Endothelial cell of umbilical vein (primary cell): ENCODE results near the gene SLC5A3. TPM values are rescaled to one million over a fixed set of nuclear protein-coding genes. Genes with fewer than 3 reads are reported as not detected.

Experiments used
- BruUV-seq: library from RNA; stranded (reverse); fragments of 400-500 nt; replicated peaks from 2 replicates; lab custom pipeline; 2021; lab: Mats Ljungman, UMichigan
- CTCF ChIA-PET: fragments of 300-600, 350-600 bp; sonication (Branson Sonifier 250); formaldehyde crosslinking; loops from one replicate; lab custom pipeline; 2021; ENCODE audit warnings: antibody characterized with exemption, inconsistent platforms; lab: Charles Lee
- POLR2A ChIA-PET: fragments of 300-600, 350-600 bp; sonication (Branson Sonifier 250); formaldehyde crosslinking; loops from one replicate; lab custom pipeline; 2021; ENCODE audit warnings: antibody characterized with exemption, inconsistent platforms; lab: Charles Lee
- DNase-seq: peaks from one replicate; pipeline ENCODE4 v3.0.0-alpha.2; 2011; ENCODE audit warnings: low read depth, low spot score
- FAIRE-seq: peaks from 2 replicates; lab custom pipeline; 2011; peaks lifted over from hg19 to GRCh38; lab: Jason Lieb, UNC
- H2AFZ ChIP-seq: 2 replicates; pipeline ENCODE4 v1.6.0; 2012; ENCODE audit warnings: low read depth, low read length, control low read depth, inconsistent platforms
- H3K27ac ChIP-seq: 2 replicates; pipeline ENCODE4 v1.5.1; 2011; ENCODE audit warnings: low read depth, mild to moderate bottlenecking, control low read depth, low read length, moderate library complexity; ENCODE audit not compliant: insufficient read depth
- H3K27me3 ChIP-seq, 2 experiments: 2 replicates each; pipeline versions ENCODE4 v1.6.0 to v1.6.1; 2011; ENCODE audit warnings: low read length in 2 of 2, mixed read lengths in 1 of 2; ENCODE audit not compliant: control insufficient read depth in 2 of 2, insufficient read depth in 2 of 2
- H3K36me3 ChIP-seq, 2 experiments: 2 replicates in 1 of 2; 3 replicates in 1 of 2; pipeline ENCODE4 v1.5.1; 2011; ENCODE audit warnings: low read length in 2 of 2, mild to moderate bottlenecking in 1 of 2, moderate library complexity in 1 of 2; ENCODE audit not compliant: control insufficient read depth in 2 of 2, insufficient read depth in 2 of 2; ENCODE audit errors: extremely low read depth in 1 of 2
- H3K4me1 ChIP-seq: 3 replicates; pipeline ENCODE4 v1.5.1; 2011; ENCODE audit warnings: mild to moderate bottlenecking, low read length; ENCODE audit not compliant: control insufficient read depth, insufficient read depth; ENCODE audit errors: extremely low read depth
- H3K4me2 ChIP-seq: 2 replicates; pipeline ENCODE4 v1.6.1; 2011; ENCODE audit warnings: low read length, control low read depth, mixed read lengths; ENCODE audit not compliant: insufficient read depth
- H3K4me3 ChIP-seq, 3 experiments: fragments of 200-600 bp in 1 of 3; sonication (generic), shearing (Covaris generic) in 1 of 3; replicated peaks in 1 of 3; 2 replicates each; pipeline ENCODE4 v1.5.1; 2011 to 2016; ENCODE audit warnings: control low read depth in 3 of 3, low read length in 3 of 3, mild to moderate bottlenecking in 2 of 3, inconsistent platforms in 1 of 3, low read depth in 1 of 3, moderate library complexity in 1 of 3; ENCODE audit not compliant: insufficient read depth in 1 of 3
- H3K79me2 ChIP-seq: 2 replicates; pipeline ENCODE4 v1.6.0; 2012; ENCODE audit warnings: low read length, inconsistent platforms; ENCODE audit not compliant: control insufficient read depth, insufficient read depth
- H3K9ac ChIP-seq: replicated peaks from 2 replicates; pipeline ENCODE3; 2011; ENCODE audit warnings: low read length, control low read depth; ENCODE audit not compliant: insufficient read depth; ENCODE audit errors: extremely low read depth
- H3K9me1 ChIP-seq: replicated peaks from 3 replicates; pipeline ENCODE4 v1.6.0; 2011; ENCODE audit warnings: mild to moderate bottlenecking, low read length; ENCODE audit not compliant: control insufficient read depth, insufficient read depth; ENCODE audit errors: extremely low read depth
- H3K9me3 ChIP-seq: replicated peaks from 2 replicates; pipeline ENCODE4 v1.5.1; 2012; ENCODE audit warnings: low read length, inconsistent platforms; ENCODE audit not compliant: control insufficient read depth, insufficient read depth
- H4K20me1 ChIP-seq: replicated peaks from 2 replicates; pipeline ENCODE3; 2011; ENCODE audit warnings: mild to moderate bottlenecking, low read length; ENCODE audit not compliant: control insufficient read depth, insufficient read depth; ENCODE audit errors: extremely low read depth
- CTCF ChIP-seq, 2 donors: IDR thresholded peaks; 1 replicate in 1 of 2; 2 replicates in 1 of 2; pipeline ENCODE4 v1.5.1; 2011; ENCODE audit warnings: low read length in 2 of 2, mild to moderate bottlenecking in 2 of 2, moderate library complexity in 2 of 2, control low read depth in 1 of 2, inconsistent platforms in 1 of 2, low read depth in 1 of 2; ENCODE audit not compliant: insufficient read depth in 1 of 2; ENCODE audit errors: extremely low read depth in 1 of 2
- EZH2 ChIP-seq: IDR thresholded peaks from 2 replicates; pipeline ENCODE4 v1.6.1; 2012; ENCODE audit warnings: borderline replicate concordance, low read depth, mild to moderate bottlenecking, moderate library complexity, low read length, inconsistent platforms; ENCODE audit not compliant: severe bottlenecking
- FOS ChIP-seq: IDR thresholded peaks from 2 replicates; pipeline ENCODE4 v1.6.1; 2011; ENCODE audit warnings: mild to moderate bottlenecking, low read length, moderate library complexity, borderline replicate concordance; ENCODE audit not compliant: insufficient read depth
- GATA2 ChIP-seq: IDR thresholded peaks from 2 replicates; pipeline ENCODE4 v1.7.0; 2011; ENCODE audit warnings: low read depth, mild to moderate bottlenecking, moderate library complexity, mixed read lengths, low read length; ENCODE audit not compliant: insufficient read length, insufficient read depth
- JUN ChIP-seq: IDR thresholded peaks from 2 replicates; pipeline ENCODE4 v1.6.1; 2011; ENCODE audit warnings: borderline replicate concordance, low read depth; ENCODE audit not compliant: insufficient read length, insufficient read depth
- MYC ChIP-seq: IDR thresholded peaks from one replicate; pipeline ENCODE4 v1.6.1; 2011; ENCODE audit warnings: mild to moderate bottlenecking, low read depth, low read length
- POLR2A ChIP-seq: IDR thresholded peaks from 2 replicates; pipeline ENCODE4 v1.6.1; 2012; ENCODE audit warnings: low read depth, mild to moderate bottlenecking, control low read depth, low read length
- POLR2AphosphoS5 ChIP-seq: IDR thresholded peaks from 2 replicates; pipeline ENCODE4 v1.6.1; 2012; ENCODE audit warnings: low read depth, mild to moderate bottlenecking, control low read depth, low read length, moderate library complexity; ENCODE audit not compliant: insufficient read depth
- dilution Hi-C: fragments of 300-500 bp; cut with MboI; formaldehyde crosslinking; loops from one replicate; pipeline ENCODE4 v1.15.0; 2019; ENCODE audit warnings: low sequenced_read_pairs; ENCODE audit not compliant: extremely low pct_ligation_motif_present
- intact Hi-C: fragments of 100-400 bp; cut with micrococcal nuclease; formaldehyde crosslinking; loops from one replicate; pipeline ENCODE4 v1.10.0; 2022
- polyA plus RNA-seq, 4 experiments: library from polyadenylated mRNA; depleted of rRNA in 3 of 4; stranded (reverse) in 3 of 4; unstranded in 1 of 4; fragments of >200 nt; gene quantifications; 2 replicates each; pipeline versions ENCODE4 v1.2.1 to v1.2.3, GENCODE V29; 2011 to 2012; ENCODE audit warnings: missing spikeins in 1 of 4
- total RNA-seq: library from RNA; stranded (reverse); gene quantifications from 2 replicates; pipeline ENCODE4 v1.2.3, GENCODE V29; 2021
- TF ChIP-seq, protein P1 (sequence below): IDR thresholded peaks from 2 replicates; pipeline ENCODE4 v1.6.1; 2011; ENCODE audit not compliant: insufficient read depth, insufficient read length

SLC5A3 gene
- total and polyA plus RNA-seq, 2 donors (not counting 3 experiments of a cell fraction or from before 2014, with no cell fraction given): 1.6 to 8.0 TPM

GRCh38 chr21:34077888-34078287, 4.5 kb downstream of the SLC5A3 start:
- no peaks in the 10 kb centered on the region for H3K36me3 ChIP-seq
- BruUV-seq: no TSS peak
- no peak overlapping the region for H3K4me2 ChIP-seq
- H3K9me1 ChIP-seq: no peaks in the 10 kb centered on the region
- FAIRE-seq: no peak
- ChIA-PET CTCF (interaction anchor here (0.8 to 1.8 kb wide), 3 partner anchors 14 to 270 kb away, joined by 3 to 6 read pairs (median 4); no protein-coding TSS in a partner anchor), POLR2A (no interaction called here)
- no peak overlapping the region for H3K27ac ChIP-seq
- H3K4me3 ChIP-seq: no peak overlapping the region
- H3K79me2 ChIP-seq: peaks cover 23% of the 10 kb centered on the region
- no peaks in the 10 kb centered on the region for H3K9me3 ChIP-seq
- peaks cover 7% of the 10 kb centered on the region for H3K4me1 ChIP-seq
- dilution Hi-C loops (no loop called here), intact Hi-C loops (no loop called here)
- H3K9ac ChIP-seq: no peak overlapping the region
- DNase-seq: no peak
- H3K27me3 ChIP-seq: no peaks in the 10 kb centered on the region
- H2AFZ ChIP-seq: no peak overlapping the region
- no peaks in the 10 kb centered on the region for H4K20me1 ChIP-seq
- TF ChIP-seq GATA2 (no peak), CTCF (IDR thresholded peaks at IDR 0.05; ENCODE audit: extremely low read depth in 1 of 2, insufficient read depth in 1 of 2, low read depth in 1 of 2, low read length in 2 of 2) (no peak), POLR2AphosphoS5 (no peak), MYC (no peak), FOS (no peak), POLR2A (no peak), JUN (no peak), EZH2 (no peak)
- TF ChIP-seq, protein P1, sequence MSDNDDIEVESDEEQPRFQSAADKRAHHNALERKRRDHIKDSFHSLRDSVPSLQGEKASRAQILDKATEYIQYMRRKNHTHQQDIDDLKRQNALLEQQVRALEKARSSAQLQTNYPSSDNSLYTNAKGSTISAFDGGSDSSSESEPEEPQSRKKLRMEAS: no peak
